ENCODE measurements around the gene IRAK4.

IRAK4 gene

GRCh38 chr12:43776498-43776897 lies 17.7 kb downstream of the IRAK4 start:
- peak; percentile 49 for DNase-seq

- DNase-seq = no peak
Measured at GRCh38 chr12:43786899-43787693, 28.3 kb downstream of the IRAK4 start.

- peak; percentile 28 for DNase-seq
Measured at GRCh38 chr12:43789941-43790340, 31.2 kb downstream of the IRAK4 start.

- DNase-seq = no peak
Measured at GRCh38 chr12:43795716-43796280, 37.0 kb downstream of the IRAK4 start.

- DNase-seq = no peak
Measured at GRCh38 chr12:43797561-43798217, 38.9 kb downstream of the IRAK4 start.

GRCh38 chr12:43805149-43805859 lies 46.6 kb downstream of the IRAK4 start:
- peak; percentile 70 for DNase-seq

- DNase-seq = peak; percentile 93
Measured at GRCh38 chr12:43805860-43806736, 47.3 kb downstream of the IRAK4 start, which contains the start of gene TWF1. Gene TWF1 (minus strand): TSS chr12:43806317. CDS start chr12:43806245, 72 bp downstream.

- DNase-seq = peak; percentile 57
Measured at GRCh38 chr12:43806737-43807072, 48.0 kb downstream of the IRAK4 start.

- DNase-seq = no peak
Measured at GRCh38 chr12:43807386-43807785, 48.6 kb downstream of the IRAK4 start.

- no peak for DNase-seq
Measured at GRCh38 chr12:43812057-43812456, 53.3 kb downstream of the IRAK4 start.

GRCh38 chr12:43812926-43813325 lies 54.2 kb downstream of the IRAK4 start:
- no peak for DNase-seq

GRCh38 chr12:43815416-43815815 lies 56.7 kb downstream of the IRAK4 start:
- no peak for DNase-seq

GRCh38 chr12:43816168-43816567 lies 57.4 kb downstream of the IRAK4 start:
- DNase-seq = no peak

- no peak for DNase-seq
Measured at GRCh38 chr12:43824207-43824775, 65.5 kb downstream of the IRAK4 start.

GRCh38 chr12:43826681-43827080 lies 67.9 kb downstream of the IRAK4 start:
- no peak for DNase-seq

GRCh38 chr12:43827093-43827492 lies 68.3 kb downstream of the IRAK4 start:
- no peak for DNase-seq

- DNase-seq = no peak
Measured at GRCh38 chr12:43832463-43833168, 73.9 kb downstream of the IRAK4 start.

GRCh38 chr12:43835264-43835655 lies 76.5 kb downstream of the IRAK4 start:
- DNase-seq = no peak

- DNase-seq = peak; percentile 41
Measured at GRCh38 chr12:43835656-43836474, 77.1 kb downstream of the IRAK4 start, which contains the start of gene TMEM117. Gene TMEM117 (plus strand): TSS chr12:43836081.

GRCh38 chr12:43836475-43836989 lies 77.8 kb downstream of the IRAK4 start:
- DNase-seq = no peak
